ENCODE data around the gene NIM1K. TPM values are rescaled to one million over a fixed set of nuclear protein-coding genes. Genes with fewer than 3 reads are reported as not detected.
"Not testable (repeated sequence)": the region's sequence is repeated elsewhere in the genome, so short reads cannot be mapped to it uniquely, and the experiment has no call there.

NIM1K gene
- polyA plus RNA-seq, 3 donors = 0.13 TPM; not detected in 2

DNA sequence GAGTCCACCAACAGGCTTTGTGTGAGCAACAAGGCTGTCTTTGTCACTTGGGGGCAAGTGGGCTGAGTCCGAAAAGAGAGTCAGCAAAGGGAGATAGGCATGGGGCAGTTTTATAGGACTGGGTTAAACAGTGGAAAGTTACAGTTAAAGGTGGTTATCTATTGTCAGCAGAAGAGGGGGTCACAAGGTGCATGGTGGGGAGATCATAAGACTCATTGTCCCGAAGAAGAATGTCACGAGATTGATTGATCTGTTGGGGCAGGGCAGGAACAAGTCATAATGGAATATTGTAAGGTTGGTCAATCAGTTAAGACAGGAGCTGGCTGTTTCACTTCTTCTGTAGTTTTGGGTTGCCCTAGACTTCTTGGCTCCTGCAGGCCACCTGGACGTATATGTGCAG, 128.8 kb downstream of the NIM1K start:
- DNase-seq = no peak
- no peak overlapping the region for H3K27ac ChIP-seq (ENCODE audit: low read depth in 1 of 2, low read length in 2 of 2)
- H3K4me1 Mint-ChIP-seq = no peaks in the 10 kb centered on the region
- H3K9me3 Mint-ChIP-seq = peaks cover 0 to 6% (median 3%) of the 10 kb centered on the region in 7 donors
- H3K9ac ChIP-seq (ENCODE audit: insufficient read depth, low read length, poor library complexity, severe bottlenecking) = no peak overlapping the region
- H3K27me3 ChIP-seq (ENCODE audit: control insufficient read depth in 2 of 2, insufficient read depth in 2 of 2, low read length in 2 of 2) = no peaks in the 10 kb centered on the region
- no peak overlapping the region for H3K27ac Mint-ChIP-seq
- no peaks in the 10 kb centered on the region for H3K36me3 ChIP-seq (replicated peaks in 1 of 2; ENCODE audit: control insufficient read depth in 1 of 2, insufficient read depth in 2 of 2, low read length in 2 of 2)
- peaks cover 0 to 6% (median 0%) of the 10 kb centered on the region in 3 donors for H3K27me3 Mint-ChIP-seq (ENCODE audit: low read depth in 3 of 3)
- H3K36me3 Mint-ChIP-seq = no peaks in the 10 kb centered on the region
- H3K4me1 ChIP-seq (ENCODE audit: control insufficient read depth in 1 of 2, insufficient read depth in 2 of 2, low read length in 2 of 2) = no peaks in the 10 kb centered on the region
- no peaks in the 10 kb centered on the region for H3K79me2 ChIP-seq (ENCODE audit: insufficient read depth, low read length)
- H3K4me3 Mint-ChIP-seq = no peak overlapping the region
- 100% methylated on average over 3 of the region's 4 CpGs for WGBS (ENCODE audit: insufficient coverage)
- TF ChIP-seq, protein P1, sequence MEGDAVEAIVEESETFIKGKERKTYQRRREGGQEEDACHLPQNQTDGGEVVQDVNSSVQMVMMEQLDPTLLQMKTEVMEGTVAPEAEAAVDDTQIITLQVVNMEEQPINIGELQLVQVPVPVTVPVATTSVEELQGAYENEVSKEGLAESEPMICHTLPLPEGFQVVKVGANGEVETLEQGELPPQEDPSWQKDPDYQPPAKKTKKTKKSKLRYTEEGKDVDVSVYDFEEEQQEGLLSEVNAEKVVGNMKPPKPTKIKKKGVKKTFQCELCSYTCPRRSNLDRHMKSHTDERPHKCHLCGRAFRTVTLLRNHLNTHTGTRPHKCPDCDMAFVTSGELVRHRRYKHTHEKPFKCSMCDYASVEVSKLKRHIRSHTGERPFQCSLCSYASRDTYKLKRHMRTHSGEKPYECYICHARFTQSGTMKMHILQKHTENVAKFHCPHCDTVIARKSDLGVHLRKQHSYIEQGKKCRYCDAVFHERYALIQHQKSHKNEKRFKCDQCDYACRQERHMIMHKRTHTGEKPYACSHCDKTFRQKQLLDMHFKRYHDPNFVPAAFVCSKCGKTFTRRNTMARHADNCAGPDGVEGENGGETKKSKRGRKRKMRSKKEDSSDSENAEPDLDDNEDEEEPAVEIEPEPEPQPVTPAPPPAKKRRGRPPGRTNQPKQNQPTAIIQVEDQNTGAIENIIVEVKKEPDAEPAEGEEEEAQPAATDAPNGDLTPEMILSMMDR (IDR thresholded peaks at IDR 0.05) = no peak
- H3K9me3 ChIP-seq (replicated peaks in 1 of 2; ENCODE audit: control insufficient read depth in 1 of 2, insufficient read depth in 1 of 2, low read length in 2 of 2) = no peaks in the 10 kb centered on the region
- no peak overlapping the region for H2AFZ ChIP-seq (ENCODE audit: insufficient read depth, low read depth, low read length, poor library complexity, severe bottlenecking)
- intact Hi-C loops (cut with micrococcal nuclease) = no loop called here
- no peak overlapping the region for H3K4me2 ChIP-seq (replicated peaks; ENCODE audit: extremely low read depth, low read length, poor library complexity, severe bottlenecking)
- no peak overlapping the region for H3K4me3 ChIP-seq (replicated peaks in 1 of 3; ENCODE audit: low read depth in 2 of 3, low read length in 3 of 3)
- H4K20me1 ChIP-seq (ENCODE audit: insufficient read depth, low read length) = no peaks in the 10 kb centered on the region

DNA sequence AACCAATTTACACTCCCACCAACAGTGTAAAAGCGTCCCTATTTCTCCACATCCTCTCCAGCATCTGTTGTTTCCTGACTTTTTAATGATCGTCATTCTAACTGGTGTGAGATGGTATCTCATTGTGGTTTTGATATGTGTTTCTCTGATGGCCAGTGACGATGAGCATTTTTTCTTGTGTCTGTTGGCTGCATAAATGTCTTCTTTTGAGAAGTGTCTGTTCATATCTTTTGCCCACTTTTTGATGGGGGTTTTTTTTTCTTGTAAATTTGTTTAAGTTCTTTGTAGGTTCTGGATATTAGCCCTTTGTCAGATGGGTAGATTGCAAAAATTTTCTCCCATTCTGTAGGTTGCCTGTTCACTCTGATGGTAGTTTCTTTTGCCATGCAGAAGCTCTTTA, 131.5 kb downstream of the NIM1K start:
- WGBS (ENCODE audit: insufficient coverage) = no CpG with 5 or more reads among the region's 3 CpGs
- intact Hi-C loops (cut with micrococcal nuclease); H3K4me3 ChIP-seq (replicated peaks in 1 of 3; ENCODE audit: low read depth in 2 of 3, low read length in 3 of 3); H3K4me2 ChIP-seq (replicated peaks; ENCODE audit: extremely low read depth, low read length, poor library complexity, severe bottlenecking); H3K27ac ChIP-seq (ENCODE audit: low read depth in 1 of 2, low read length in 2 of 2); H2AFZ ChIP-seq (ENCODE audit: insufficient read depth, low read depth, low read length, poor library complexity, severe bottlenecking); H3K79me2 ChIP-seq (ENCODE audit: insufficient read depth, low read length); H3K27ac Mint-ChIP-seq; H3K36me3 ChIP-seq (replicated peaks in 1 of 2; ENCODE audit: control insufficient read depth in 1 of 2, insufficient read depth in 2 of 2, low read length in 2 of 2); H3K36me3 Mint-ChIP-seq; H3K9ac ChIP-seq (ENCODE audit: insufficient read depth, low read length, poor library complexity, severe bottlenecking); H3K9me3 ChIP-seq (replicated peaks in 1 of 2; ENCODE audit: control insufficient read depth in 1 of 2, insufficient read depth in 1 of 2, low read length in 2 of 2); H3K4me3 Mint-ChIP-seq; H3K4me1 Mint-ChIP-seq; H3K27me3 Mint-ChIP-seq (ENCODE audit: low read depth in 3 of 3); H3K27me3 ChIP-seq (ENCODE audit: control insufficient read depth in 2 of 2, insufficient read depth in 2 of 2, low read length in 2 of 2); H4K20me1 ChIP-seq (ENCODE audit: insufficient read depth, low read length); DNase-seq; H3K4me1 ChIP-seq (ENCODE audit: control insufficient read depth in 1 of 2, insufficient read depth in 2 of 2, low read length in 2 of 2): not testable (repeated sequence)
- peaks cover 0 to 12% (median 7%) of the 10 kb centered on the region in 7 donors for H3K9me3 Mint-ChIP-seq

DNA sequence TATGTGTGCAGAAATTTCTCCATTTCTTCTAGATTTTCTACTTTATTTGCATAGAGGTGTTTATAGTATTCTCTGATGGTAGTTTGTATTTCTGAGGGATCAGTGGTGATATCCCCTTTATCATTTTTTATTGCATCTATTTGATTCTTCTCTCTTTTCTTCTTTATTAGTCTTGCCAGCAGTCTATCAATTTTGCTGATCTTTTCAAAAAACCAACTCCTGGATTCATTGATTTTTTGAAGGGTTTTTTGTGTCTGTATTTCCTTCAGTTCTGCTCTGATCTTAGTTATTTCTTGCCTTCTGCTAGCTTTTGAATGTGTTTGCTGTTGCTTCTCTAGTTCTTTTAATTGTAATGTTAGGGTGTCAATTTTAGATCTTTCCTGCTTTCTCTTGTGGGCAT, 133.6 kb downstream of the NIM1K start:
- H3K27me3 Mint-ChIP-seq (ENCODE audit: low read depth in 3 of 3); H3K4me2 ChIP-seq (replicated peaks; ENCODE audit: extremely low read depth, low read length, poor library complexity, severe bottlenecking); H3K4me1 Mint-ChIP-seq; H2AFZ ChIP-seq (ENCODE audit: insufficient read depth, low read depth, low read length, poor library complexity, severe bottlenecking); H3K27ac Mint-ChIP-seq; H3K27me3 ChIP-seq (ENCODE audit: control insufficient read depth in 2 of 2, insufficient read depth in 2 of 2, low read length in 2 of 2); H3K36me3 Mint-ChIP-seq; H3K4me3 Mint-ChIP-seq; H3K36me3 ChIP-seq (replicated peaks in 1 of 2; ENCODE audit: control insufficient read depth in 1 of 2, insufficient read depth in 2 of 2, low read length in 2 of 2); H3K27ac ChIP-seq (ENCODE audit: low read depth in 1 of 2, low read length in 2 of 2); H3K9me3 ChIP-seq (replicated peaks in 1 of 2; ENCODE audit: control insufficient read depth in 1 of 2, insufficient read depth in 1 of 2, low read length in 2 of 2); H3K4me3 ChIP-seq (replicated peaks in 1 of 3; ENCODE audit: low read depth in 2 of 3, low read length in 3 of 3); DNase-seq; H3K9ac ChIP-seq (ENCODE audit: insufficient read depth, low read length, poor library complexity, severe bottlenecking); H3K4me1 ChIP-seq (ENCODE audit: control insufficient read depth in 1 of 2, insufficient read depth in 2 of 2, low read length in 2 of 2); intact Hi-C loops (cut with micrococcal nuclease); H4K20me1 ChIP-seq (ENCODE audit: insufficient read depth, low read length); H3K79me2 ChIP-seq (ENCODE audit: insufficient read depth, low read length): not testable (repeated sequence)
- H3K9me3 Mint-ChIP-seq = peaks cover 0 to 12% (median 7%) of the 10 kb centered on the region in 7 donors

Small RNAs within 50 kb of the gene (small RNA-seq; reads per million reads assigned to genes)
- not detected for gene AC106800.4 (ENCODE audit: insufficient read length, low read depth)

Other genes with a start within 250 kb of the NIM1K start
- 1 to 10 TPM; 2.3 to 6.4 (median 3.1) TPM for gene ANXA2R, start 151.9 kb upstream of the NIM1K start, polyA plus RNA-seq
- 10 to 100 TPM; 13.4 to 18.8 (median 17.2) TPM for gene ZNF131, start 71.3 kb upstream of the NIM1K start, polyA plus RNA-seq
- 10 to 100 TPM in 1 of 3 donors, 1 to 10 TPM in 2; 6.0 to 10.9 (median 7.8) TPM for gene HMGCS1, start 121.2 kb downstream of the NIM1K start, polyA plus RNA-seq
- gene CCL28, start 220.2 kb downstream of the NIM1K start, polyA plus RNA-seq = under 1 TPM; 0.10 to 0.51 (median 0.32) TPM

Measured in CD14-positive monocyte (primary cell).